GM19023 (cell line): ENCODE results near the gene KRTAP19-6.
"Not testable (repeated sequence)": the region's sequence is repeated elsewhere in the genome, so short reads cannot be mapped to it uniquely, and the experiment has no call there.

Experiments used
- ATAC-seq: cut with Tn5 transposase; IDR thresholded peaks from one replicate; pipeline ENCODE4 v1.9.1; 2021; ENCODE audit warnings: mild to moderate bottlenecking, moderate library complexity; ENCODE audit not compliant: unreplicated experiment

The KRTAP19-6 gene, protein sequence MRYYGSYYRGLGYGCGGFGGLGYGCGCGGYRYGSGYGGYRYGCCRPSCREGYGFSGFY

DNA sequence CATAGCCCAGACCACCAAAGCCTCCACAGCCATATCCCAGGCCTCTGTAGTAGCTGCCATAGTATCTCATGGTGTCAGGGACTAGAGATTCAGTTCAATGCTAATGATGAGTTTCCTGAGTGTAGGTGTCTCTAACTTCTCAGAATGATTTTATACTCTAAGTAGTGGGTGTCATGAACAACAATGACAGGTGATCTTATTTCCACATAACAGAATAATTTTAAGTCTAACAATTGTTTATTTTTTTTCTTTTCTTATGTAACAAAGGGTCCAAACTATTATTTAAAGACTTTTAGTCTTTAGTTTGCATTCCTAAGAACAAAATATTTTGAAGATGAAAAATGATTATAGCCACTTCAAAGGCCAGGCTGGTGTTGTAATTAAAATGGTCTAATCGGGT, at the start of gene KRTAP19-6:
TSS of gene KRTAP19-6 (minus strand) at position 101 of the 400 bp plus-strand sequence. CDS start at position 70, 31 bp downstream.
- no peak for ATAC-seq

DNA sequence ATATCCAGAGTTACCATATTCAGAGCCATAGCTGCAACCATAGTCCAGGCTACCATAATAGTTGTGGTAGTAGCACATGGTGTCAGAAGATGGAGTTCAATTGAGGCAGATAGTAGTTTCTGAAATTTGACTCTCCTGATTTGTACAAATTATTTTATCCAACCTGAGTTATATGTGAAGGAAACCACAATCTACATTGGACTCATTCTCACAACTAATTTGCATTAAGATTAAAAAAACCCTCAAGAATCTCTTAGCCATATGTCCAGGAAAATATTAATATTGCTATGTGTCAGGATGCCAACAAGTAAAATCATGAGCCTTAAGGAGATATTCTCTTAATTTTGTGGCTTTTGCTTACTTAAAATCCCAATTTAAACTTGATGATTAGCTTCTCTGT, 48.6 kb upstream of the KRTAP19-6 start, which contains the start of gene KRTAP22-2:
TSS of gene KRTAP22-2 (minus strand) at position 101 of the 400 bp plus-strand sequence.
- ATAC-seq = no peak

DNA sequence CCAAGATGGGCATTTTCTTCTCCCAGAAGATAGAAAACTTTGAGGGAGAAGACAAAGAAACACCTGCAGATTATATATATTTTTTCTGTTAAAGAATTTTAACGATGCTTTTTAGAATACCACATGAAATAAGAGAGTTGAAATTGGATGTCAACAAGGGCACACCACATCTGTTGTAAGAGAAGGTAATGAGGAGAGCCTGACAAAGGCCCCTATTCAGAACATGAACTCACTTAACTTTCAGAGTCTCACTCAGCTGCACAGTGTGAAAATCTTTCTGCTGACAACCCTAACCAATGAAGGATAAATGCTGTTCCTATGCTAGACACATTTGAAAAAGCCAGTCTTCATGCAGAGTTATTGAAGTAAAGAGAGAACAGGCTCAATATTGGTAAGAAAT, 41.2 kb upstream of the KRTAP19-6 start:
- ATAC-seq = no peak

DNA sequence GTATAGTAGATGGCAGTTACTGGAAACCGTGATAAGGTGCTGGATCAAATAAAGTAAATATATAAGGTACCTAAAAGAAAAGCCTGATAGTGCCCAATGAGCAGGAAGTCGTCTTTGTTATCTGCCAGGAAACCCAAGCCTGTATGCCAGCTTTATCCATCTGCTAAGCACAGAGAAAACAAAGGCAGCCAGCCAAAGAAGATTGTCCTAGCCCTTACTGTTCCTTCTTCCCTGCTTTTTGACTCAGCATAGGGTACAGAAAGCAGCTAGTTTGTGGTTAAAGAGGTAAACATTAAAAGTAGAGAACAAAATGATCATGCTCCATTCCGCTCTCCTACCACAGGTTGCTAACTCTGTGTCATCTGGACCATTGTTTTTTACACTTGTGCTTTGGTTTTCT, 38.5 kb upstream of the KRTAP19-6 start:
- ATAC-seq = no peak

DNA sequence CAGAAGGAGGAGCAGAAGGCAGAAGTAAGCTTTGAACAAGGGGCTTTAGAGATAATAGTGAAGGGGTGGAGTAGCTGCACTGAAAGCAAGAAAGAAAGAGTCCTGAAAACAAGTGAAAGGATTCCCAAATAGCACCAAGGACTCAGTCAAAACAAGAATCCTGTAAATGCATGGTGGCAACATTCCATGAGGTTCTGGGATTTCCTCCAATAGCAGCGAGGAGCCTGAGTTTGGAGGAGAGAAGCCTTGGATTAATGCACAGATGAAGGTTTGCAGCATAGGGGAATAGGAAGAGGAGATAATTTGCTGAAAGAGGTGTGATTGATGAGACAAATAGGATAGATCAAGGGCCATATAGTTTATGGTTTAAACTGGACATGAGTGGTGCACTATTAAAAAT, 37.7 kb upstream of the KRTAP19-6 start:
- no peak for ATAC-seq

DNA sequence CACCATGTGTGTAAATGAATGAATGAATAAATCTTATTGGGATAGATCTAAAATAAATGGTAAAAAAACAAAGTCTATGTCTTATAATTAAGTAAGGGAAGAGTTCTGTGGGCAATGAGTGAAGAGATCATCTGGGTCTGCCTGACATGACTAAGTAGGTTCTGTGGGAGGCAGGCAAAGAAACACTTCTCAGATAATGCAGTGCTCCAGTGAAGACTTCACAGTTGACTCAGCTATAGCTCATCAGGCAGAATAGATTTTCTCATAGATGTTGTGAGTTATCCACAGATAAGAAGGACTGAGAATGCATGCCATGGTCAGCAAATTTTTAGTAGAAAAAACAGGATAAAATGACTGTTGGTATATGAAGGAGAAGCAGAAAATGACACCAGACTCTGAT, 36.1 kb upstream of the KRTAP19-6 start:
- ATAC-seq = no peak

DNA sequence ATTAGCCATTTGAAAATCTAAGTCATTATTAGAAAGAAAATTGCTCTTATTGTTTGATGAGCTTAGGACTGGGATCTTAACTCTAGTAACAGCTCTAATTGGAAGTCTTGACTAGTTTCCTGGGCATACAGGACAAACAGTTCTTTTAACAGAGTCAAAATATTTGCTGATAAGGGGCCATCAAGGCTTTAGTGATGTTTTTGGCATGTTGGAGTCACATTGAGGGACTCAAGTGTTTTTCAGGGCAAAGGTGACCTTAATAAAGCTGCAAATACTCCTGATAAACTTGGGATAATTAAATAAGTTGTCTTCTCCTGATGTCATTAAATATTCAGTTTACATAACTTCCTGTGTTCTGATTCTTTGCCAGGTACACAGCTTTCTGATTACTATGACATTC, 26.0 kb upstream of the KRTAP19-6 start:
- no peak for ATAC-seq

DNA sequence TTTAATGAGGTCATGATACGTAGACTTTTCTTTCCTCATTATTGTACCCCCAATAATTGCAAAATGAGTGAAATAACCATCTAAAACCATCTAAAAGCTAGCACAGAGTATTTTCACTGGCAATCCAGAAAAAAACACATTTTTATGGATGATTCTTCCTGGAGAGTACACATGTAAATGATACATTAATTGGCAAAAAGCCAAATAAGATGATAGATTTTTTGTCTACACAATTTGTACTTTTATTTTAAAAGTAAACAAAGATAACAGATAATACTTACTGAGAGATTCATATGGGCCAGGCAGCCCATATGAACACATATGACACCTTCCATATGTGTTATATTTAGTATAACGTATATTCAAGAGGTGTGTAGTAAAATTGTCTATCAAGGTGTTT, 22.0 kb upstream of the KRTAP19-6 start:
- no peak for ATAC-seq

DNA sequence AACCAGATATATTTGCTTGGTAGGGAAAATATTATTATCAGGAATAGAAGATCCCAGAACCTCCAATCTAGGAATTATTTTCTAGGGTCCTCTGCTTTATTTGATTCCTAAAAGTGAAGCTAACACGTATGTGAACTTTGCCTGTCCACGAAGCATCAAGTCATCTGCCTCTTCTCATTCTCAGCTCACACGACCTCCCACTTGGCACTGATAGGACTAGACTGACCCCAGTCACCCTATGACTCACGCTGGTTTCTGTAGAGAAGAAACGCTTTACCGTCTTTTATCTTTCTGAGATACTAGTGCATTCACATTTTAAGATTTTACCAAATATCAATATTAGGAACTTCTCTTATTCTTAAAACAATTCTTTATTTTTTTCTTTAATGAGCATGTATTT, 21.4 kb upstream of the KRTAP19-6 start:
- no peak for ATAC-seq

DNA sequence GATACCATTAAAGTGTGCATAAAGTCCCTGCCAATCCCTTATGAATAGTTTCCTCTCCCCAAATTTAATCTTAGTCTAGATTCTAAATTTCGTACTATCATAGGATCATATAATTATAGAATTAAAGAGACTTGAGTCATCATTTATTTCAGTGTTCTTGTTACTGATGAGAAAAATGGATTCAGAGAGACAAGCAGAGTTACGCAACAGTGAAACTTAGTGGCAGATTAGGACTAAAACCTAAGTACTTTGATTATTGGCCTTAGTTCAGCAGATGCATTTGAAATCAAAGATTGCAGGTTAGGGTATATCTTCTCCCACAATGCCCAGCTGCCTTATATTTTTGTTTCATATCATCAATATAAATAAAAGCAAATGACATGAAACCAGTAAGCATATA, 20.3 kb upstream of the KRTAP19-6 start:
- no peak for ATAC-seq

DNA sequence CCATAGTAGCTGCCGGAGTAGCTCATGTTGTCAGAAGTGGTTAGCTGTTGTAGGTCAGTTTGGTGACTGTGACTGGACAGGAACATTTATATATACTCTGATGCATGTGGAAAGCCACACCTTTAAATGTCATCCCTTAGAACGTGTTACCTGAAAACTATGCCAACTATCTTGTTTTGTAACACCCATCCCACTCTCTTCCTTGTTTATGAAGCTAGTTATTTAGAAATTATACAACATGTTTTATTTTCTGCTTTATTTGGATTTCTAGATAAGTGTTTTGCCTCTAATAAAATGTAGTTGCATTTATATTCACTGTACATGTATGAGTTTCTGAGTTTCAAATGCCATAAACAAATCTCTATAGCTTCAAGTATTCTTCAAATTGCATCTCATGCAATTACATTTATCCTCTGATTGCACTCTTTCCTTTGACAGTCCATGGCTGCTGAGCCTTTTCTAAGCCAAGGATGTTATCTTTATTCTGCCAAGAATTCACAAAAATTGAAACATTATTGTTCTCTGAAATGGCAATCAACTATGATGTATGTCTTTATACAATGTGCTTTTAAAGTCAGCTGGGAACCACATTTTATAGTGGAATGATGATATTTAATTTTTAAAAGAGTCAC, 19.7 kb upstream of the KRTAP19-6 start, which contains the start of gene KRTAP19-7:
TSS of gene KRTAP19-7 (minus strand) at position 51 of the 632 bp plus-strand sequence. CDS start at position 26, 25 bp downstream.
- ATAC-seq = no peak

DNA sequence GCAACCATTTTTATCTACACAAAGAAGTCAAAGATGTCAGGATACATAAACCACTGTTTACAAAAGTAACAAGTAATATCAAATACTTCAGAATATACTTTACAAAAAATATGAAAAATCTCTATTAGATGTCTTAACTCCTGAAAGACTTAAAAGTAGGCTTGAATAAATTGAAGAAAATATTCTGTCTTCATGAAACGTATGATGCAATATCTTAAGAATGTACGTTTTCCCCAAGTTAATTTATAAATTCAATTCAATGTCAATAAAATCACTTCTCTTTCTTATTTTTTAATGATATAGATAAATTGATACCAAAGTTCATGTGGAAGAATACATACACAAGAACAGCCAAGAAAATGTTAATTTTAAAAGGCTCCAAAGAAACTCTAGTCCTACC, 13.4 kb upstream of the KRTAP19-6 start:
- no peak for ATAC-seq

DNA sequence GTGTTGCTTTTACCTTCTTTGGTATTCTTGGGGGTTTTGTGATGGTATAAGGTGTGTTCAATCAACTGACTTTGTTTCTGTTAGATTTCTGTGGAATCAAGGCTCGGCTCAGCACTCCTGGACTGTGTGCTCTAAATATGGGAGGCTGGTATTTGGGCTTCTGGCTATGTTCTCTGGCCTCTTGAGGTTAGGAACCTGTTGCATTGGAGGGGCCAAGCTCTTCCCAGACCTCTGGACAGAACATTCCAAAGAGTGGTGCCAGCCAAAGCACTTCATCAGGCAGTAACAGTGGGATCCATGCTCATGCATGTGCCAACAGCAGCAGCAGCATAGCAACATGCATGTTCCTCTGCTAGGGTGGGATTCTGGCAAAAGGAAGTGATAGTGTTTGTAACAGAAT, 11.1 kb upstream of the KRTAP19-6 start:
- no peak for ATAC-seq

DNA sequence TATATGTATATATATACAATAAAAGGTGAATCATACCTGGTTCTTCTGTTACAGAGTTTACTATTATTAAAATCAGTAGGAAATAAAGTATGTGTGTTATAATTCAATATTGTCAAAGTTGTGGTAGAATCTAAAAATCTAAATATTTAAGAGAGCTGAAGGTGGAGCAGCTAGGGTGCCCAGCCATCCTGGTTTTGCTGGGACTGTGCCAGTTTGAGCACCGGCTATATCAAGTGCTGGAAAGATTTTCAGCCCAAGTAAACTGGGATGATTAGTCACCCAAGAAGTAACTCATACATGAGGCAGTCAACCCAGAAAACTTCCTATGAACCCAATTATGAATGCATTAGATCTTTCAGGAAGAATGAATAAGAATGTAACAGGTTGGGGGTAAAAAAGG, 22.8 kb downstream of the KRTAP19-6 start:
- no peak for ATAC-seq

DNA sequence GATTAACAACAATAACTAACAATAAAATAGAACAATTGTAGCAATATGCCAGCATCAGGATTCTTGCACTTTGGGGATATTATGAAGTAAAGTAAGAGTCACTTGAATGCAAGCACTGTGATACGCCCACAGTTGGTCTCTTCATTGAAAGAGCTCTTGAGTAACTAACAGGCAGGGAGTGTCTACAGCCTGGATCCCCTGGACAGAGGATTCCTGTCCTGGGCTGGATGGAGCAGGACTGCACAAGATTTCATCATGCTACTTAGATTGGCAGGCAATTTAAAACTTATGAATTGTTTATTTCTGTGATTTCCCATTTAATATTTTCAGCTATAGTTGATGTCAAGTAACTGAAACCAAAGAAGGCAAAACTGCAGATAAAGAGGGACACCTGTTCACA, 26.0 kb downstream of the KRTAP19-6 start:
- no peak for ATAC-seq

DNA sequence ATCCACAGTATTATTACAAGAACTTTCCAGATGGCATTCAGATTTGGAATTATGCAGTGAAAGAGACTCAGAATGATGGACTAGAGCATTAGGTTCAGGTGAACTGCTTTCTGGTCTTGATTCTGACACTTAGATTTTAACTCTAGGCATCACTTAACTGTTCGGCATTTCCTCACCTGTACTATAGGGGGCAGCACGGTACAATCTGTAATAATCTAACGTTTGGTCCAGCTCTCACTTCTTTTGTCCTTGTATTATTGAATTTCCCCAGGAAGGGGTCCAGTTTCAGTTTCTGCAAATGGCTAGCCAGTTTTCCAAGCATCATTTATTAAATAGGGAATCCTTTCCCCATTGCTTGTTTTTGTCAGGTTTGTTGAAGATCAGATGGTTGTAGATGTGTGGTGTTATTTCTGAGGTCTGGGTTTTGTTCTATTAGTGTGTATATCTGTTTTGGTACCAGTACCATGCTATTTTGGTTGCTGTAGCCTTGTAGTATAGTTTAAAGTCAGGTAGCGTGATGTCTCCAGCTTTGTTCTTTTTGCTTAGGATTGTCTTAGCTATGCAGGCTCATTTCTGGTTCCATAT, 36.0 kb downstream of the KRTAP19-6 start:
- not testable (repeated sequence) for ATAC-seq

DNA sequence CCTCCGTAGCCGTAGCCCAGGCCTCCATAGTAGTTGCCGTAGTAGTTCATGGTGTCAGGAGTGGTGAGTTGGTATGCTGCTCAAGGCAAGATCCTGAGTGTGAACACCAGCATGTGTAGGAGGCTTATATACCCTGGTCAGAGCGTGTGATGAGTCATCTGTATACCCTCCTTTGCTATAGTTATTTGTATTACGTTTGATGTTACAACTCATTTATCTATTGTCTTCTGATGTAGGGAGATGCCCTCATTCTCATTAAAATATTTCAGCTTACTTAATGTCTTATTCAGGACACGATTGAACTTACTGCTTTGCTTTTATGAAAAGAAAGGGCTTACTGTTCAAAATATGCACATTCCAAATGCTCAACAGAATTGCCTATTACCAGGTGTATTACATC, 39.6 kb downstream of the KRTAP19-6 start, which contains the start of gene KRTAP19-5:
TSS of gene KRTAP19-5 (minus strand) at position 101 of the 400 bp plus-strand sequence. CDS start at position 50, 51 bp downstream.
- no peak for ATAC-seq

DNA sequence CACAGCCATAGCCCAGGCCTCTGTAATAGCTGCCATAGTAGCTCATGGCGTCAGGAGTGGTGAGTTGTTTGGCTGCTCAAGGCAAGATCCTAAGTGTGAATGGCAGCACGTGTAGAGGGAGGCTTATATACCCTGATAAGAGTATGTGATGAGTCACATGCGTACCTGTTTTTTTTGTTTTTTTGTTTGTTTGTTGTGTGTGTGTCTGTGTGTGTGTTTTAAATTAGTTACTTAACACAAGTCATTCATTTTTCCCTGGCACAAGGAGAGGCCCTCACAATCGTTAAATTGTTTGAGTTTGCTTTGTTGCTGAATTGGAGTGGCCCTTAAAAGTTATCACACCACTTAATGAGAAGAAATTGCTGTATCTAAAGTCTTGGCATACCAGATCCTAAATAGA, 44.6 kb downstream of the KRTAP19-6 start, which contains the start of gene KRTAP19-4:
TSS of gene KRTAP19-4 (minus strand) at position 101 of the 400 bp plus-strand sequence. CDS start at position 46, 55 bp downstream.
- no peak for ATAC-seq

DNA sequence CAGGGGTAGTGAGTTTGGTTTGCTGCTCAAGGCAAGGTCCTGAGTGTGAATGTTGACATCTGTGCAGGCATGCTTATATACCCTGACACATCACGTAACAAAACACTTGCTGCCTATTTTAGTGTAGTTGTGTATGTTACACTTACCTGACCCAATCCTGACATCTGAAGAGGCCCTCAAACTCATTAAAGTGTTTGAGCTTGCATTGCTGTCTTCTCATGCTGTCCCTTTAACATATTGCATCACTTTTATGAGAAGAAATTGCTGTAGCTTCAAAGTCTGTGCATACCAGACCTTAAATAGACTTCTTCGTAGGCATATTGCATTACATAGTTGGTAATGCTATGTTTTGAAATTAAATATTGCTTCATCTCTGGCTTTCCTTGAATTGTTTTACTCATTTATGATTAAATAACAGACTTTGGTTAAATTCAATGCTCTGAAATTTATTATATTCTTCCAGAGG, 49.7 kb downstream of the KRTAP19-6 start, which contains the start of gene KRTAP19-3:
TSS of gene KRTAP19-3 (minus strand) at position 51 of the 466 bp plus-strand sequence. CDS start 56 bp downstream, outside the sequence.
- no peak for ATAC-seq
